HG02870 (cell line): ENCODE results near the gene SNX7.

ENCODE experiments used
- ATAC-seq: cut with Tn5 transposase; IDR thresholded peaks from one replicate; pipeline ENCODE4 v1.9.1; 2021; ENCODE audit warnings: mild to moderate bottlenecking, moderate library complexity; ENCODE audit not compliant: unreplicated experiment

The SNX7 gene

GRCh38 chr1:98763488-98764150, 102.1 kb downstream of the SNX7 start:
- no peak for ATAC-seq

GRCh38 chr1:98764485-98764884, 103.0 kb downstream of the SNX7 start:
- no peak for ATAC-seq

GRCh38 chr1:98766255-98766654, 104.7 kb downstream of the SNX7 start:
- ATAC-seq: peak; percentile 94

GRCh38 chr1:98769162-98769561, 107.6 kb downstream of the SNX7 start:
- ATAC-seq: no peak

- ATAC-seq: no peak
Observed at GRCh38 chr1:98781906-98782305, 120.4 kb downstream of the SNX7 start.

- ATAC-seq: no peak
Observed at GRCh38 chr1:98783821-98784220, 122.3 kb downstream of the SNX7 start.

- no peak for ATAC-seq
Observed at GRCh38 chr1:98791498-98791897, 130.0 kb downstream of the SNX7 start.

- no peak for ATAC-seq
Observed at GRCh38 chr1:98792123-98792522, 130.6 kb downstream of the SNX7 start.

GRCh38 chr1:98793136-98793535, 131.6 kb downstream of the SNX7 start:
- ATAC-seq: no peak

- peak; percentile 99 for ATAC-seq
Observed at GRCh38 chr1:98794196-98794886, 132.8 kb downstream of the SNX7 start.

- ATAC-seq: no peak
Observed at GRCh38 chr1:98796049-98796448, 134.5 kb downstream of the SNX7 start.

- ATAC-seq: no peak
Observed at GRCh38 chr1:98797506-98797905, 136.0 kb downstream of the SNX7 start.
